NB4 (cell line): ENCODE measurements around the gene SLC7A9.

Source experiments
- MYC ChIP-seq: IDR thresholded peaks from 2 replicates; pipeline ENCODE4 v1.6.1; 2011; ENCODE audit warnings: low read depth, low read length
- POLR2A ChIP-seq: IDR thresholded peaks from 2 replicates; pipeline ENCODE4 v1.6.1; 2011; ENCODE audit warnings: mild to moderate bottlenecking; ENCODE audit not compliant: insufficient read length; ENCODE audit errors: extremely low read depth
- TF ChIP-seq, protein P1 (sequence below): IDR thresholded peaks from one replicate; pipeline ENCODE4 v1.5.1; 2012; ENCODE audit warnings: low read depth, low read length
- TF ChIP-seq, protein P2 (sequence below): IDR thresholded peaks from 2 replicates; pipeline ENCODE4 v1.6.1; 2011; ENCODE audit warnings: low read depth, low read length

DNA sequence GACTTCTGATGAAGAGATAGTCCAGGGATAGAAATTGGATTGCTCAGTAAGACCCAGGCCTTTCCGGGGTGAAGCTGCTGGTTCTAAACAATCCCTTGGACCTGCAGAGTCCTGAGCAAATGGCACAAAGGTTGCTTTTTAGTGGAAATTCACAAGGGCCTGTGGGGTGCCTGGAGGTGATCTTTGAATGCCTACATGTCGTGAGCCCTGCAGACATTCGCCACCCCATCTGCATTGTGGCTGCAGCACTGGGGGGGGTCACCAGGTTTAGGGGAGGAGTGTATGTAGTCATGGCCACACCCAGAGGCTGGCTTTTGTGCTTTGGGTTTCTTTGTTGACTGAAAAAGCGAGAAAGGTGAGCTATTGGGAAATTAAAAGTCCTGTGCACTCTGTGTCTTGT is 41.4 kb downstream of the SLC7A9 start:
- TF ChIP-seq, protein P1, sequence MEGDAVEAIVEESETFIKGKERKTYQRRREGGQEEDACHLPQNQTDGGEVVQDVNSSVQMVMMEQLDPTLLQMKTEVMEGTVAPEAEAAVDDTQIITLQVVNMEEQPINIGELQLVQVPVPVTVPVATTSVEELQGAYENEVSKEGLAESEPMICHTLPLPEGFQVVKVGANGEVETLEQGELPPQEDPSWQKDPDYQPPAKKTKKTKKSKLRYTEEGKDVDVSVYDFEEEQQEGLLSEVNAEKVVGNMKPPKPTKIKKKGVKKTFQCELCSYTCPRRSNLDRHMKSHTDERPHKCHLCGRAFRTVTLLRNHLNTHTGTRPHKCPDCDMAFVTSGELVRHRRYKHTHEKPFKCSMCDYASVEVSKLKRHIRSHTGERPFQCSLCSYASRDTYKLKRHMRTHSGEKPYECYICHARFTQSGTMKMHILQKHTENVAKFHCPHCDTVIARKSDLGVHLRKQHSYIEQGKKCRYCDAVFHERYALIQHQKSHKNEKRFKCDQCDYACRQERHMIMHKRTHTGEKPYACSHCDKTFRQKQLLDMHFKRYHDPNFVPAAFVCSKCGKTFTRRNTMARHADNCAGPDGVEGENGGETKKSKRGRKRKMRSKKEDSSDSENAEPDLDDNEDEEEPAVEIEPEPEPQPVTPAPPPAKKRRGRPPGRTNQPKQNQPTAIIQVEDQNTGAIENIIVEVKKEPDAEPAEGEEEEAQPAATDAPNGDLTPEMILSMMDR: no peak
- TF ChIP-seq, protein P2, sequence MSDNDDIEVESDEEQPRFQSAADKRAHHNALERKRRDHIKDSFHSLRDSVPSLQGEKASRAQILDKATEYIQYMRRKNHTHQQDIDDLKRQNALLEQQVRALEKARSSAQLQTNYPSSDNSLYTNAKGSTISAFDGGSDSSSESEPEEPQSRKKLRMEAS: no peak
- TF ChIP-seq POLR2A (no peak), MYC (no peak)
